Testis (tissue), 2 donors: ENCODE measurements around the gene SHC3.

Source experiments
- POLR2A ChIP-seq: fragments of 450-650 bp; IDR thresholded peaks from one replicate; pipeline ENCODE4 v1.6.1; 2017; ENCODE audit warnings: antibody characterized with exemption, mild to moderate bottlenecking, moderate library complexity
- TF ChIP-seq, protein P1 (sequence below), 3 experiments: fragments of 450-650 bp in 2 of 3; fragments of 200-600 bp in 1 of 3; sonication (generic) in 1 of 3; IDR thresholded peaks; one replicate each; pipeline ENCODE4 v1.5.1; 2016 to 2019; ENCODE audit warnings: antibody characterized with exemption in 3 of 3, mild to moderate bottlenecking in 2 of 3, moderate library complexity in 1 of 3

DNA sequence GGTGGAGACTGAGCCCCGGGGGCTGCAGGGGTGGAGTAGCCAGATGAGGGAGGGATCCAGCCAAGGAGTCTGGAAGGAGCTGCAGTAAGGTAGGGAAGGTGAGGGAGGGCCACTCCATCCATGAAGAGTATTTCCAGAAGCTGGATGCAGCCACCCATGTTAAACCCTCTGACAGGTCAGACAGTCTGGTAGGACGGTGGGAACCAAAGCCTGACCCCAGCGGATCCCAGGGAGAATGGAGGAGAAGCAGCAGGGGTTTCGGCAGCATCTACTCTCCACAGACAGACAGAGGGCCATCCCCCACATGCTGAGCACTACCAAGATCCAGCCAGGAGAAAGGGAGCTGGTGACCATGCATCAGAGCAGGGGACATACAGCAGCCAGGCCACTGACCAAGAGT, 209.8 kb downstream of the SHC3 start:
- no peak for TF ChIP-seq POLR2A
- TF ChIP-seq, protein P1, sequence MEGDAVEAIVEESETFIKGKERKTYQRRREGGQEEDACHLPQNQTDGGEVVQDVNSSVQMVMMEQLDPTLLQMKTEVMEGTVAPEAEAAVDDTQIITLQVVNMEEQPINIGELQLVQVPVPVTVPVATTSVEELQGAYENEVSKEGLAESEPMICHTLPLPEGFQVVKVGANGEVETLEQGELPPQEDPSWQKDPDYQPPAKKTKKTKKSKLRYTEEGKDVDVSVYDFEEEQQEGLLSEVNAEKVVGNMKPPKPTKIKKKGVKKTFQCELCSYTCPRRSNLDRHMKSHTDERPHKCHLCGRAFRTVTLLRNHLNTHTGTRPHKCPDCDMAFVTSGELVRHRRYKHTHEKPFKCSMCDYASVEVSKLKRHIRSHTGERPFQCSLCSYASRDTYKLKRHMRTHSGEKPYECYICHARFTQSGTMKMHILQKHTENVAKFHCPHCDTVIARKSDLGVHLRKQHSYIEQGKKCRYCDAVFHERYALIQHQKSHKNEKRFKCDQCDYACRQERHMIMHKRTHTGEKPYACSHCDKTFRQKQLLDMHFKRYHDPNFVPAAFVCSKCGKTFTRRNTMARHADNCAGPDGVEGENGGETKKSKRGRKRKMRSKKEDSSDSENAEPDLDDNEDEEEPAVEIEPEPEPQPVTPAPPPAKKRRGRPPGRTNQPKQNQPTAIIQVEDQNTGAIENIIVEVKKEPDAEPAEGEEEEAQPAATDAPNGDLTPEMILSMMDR (IDR thresholded peaks at IDR 0.05): no peak
